IMR-90 (cell line): ENCODE measurements around the gene FNDC3B. TPM values are rescaled to one million over a fixed set of nuclear protein-coding genes. Genes with fewer than 3 reads are reported as not detected.

Source experiments
- ATAC-seq: fragments of 200-7000 bp; cut with Tn5 transposase; 2 replicates; pipeline ENCODE4 v1.9.1; 2020; ENCODE audit warnings: low read depth, mild to moderate bottlenecking, moderate library complexity
- BruUV-seq: library from RNA; stranded (reverse); fragments of 400-500 nt; replicated peaks from 2 replicates; lab custom pipeline; 2021; lab: Mats Ljungman, UMichigan
- CTCF ChIA-PET: fragments of 300-600 bp; formaldehyde crosslinking; extraction: SDS; loops from one replicate; lab custom pipeline; 2021; ENCODE audit warnings: antibody characterized with exemption; lab: Yijun Ruan, JAX
- POLR2A ChIA-PET: fragments of 300-600 bp; sonication (Branson Sonifier 250); formaldehyde crosslinking; loops from one replicate; lab custom pipeline; 2022; ENCODE audit warnings: antibody characterized with exemption; ENCODE audit not compliant: unreplicated experiment; lab: Charles Lee
- DNase-seq: peaks from one replicate; pipeline ENCODE4 v3.0.0; 2013
- H2AFZ ChIP-seq: replicated peaks from 2 replicates; pipeline ENCODE3; 2013; ENCODE audit warnings: low read length, mild to moderate bottlenecking; ENCODE audit not compliant: poor library complexity
- H2AK5ac ChIP-seq: 2 replicates; pipeline ENCODE4 v1.6.1; 2013; ENCODE audit warnings: low read depth, low read length, inconsistent platforms
- H2AK9ac ChIP-seq: replicated peaks from 2 replicates; pipeline ENCODE3; 2013; ENCODE audit warnings: mild to moderate bottlenecking, low read depth, low read length, moderate library complexity; ENCODE audit not compliant: poor library complexity
- H2BK120ac ChIP-seq: 2 replicates; pipeline ENCODE4 v1.6.1; 2013; ENCODE audit warnings: low read depth, low read length, inconsistent platforms
- H2BK15ac ChIP-seq: 3 replicates; pipeline ENCODE4 v1.6.1; 2013; ENCODE audit warnings: low read depth, low read length, inconsistent platforms
- H2BK20ac ChIP-seq: 2 replicates; pipeline ENCODE4 v1.6.1; 2013; ENCODE audit warnings: low read depth, mild to moderate bottlenecking, inconsistent platforms, low read length, moderate library complexity
- H2BK5ac ChIP-seq: 2 replicates; pipeline ENCODE4 v1.6.1; 2013; ENCODE audit warnings: mild to moderate bottlenecking, low read depth, low read length, inconsistent platforms; ENCODE audit not compliant: poor library complexity, severe bottlenecking
- H3K14ac ChIP-seq: replicated peaks from 2 replicates; pipeline ENCODE4 v1.6.1; 2013; ENCODE audit warnings: low read depth, low read length, inconsistent platforms
- H3K18ac ChIP-seq: 2 replicates; pipeline ENCODE4 v1.6.1; 2013; ENCODE audit warnings: low read depth, low read length, control low read depth
- H3K23ac ChIP-seq: 2 replicates; pipeline ENCODE4 v1.6.1; 2013; ENCODE audit warnings: low read depth, low read length, inconsistent platforms
- H3K27ac ChIP-seq: 2 replicates; pipeline ENCODE4 v1.5.1; 2013; ENCODE audit warnings: mild to moderate bottlenecking, control low read depth, low read length; ENCODE audit not compliant: insufficient read depth
- H3K27me3 ChIP-seq: 2 replicates; pipeline ENCODE4 v1.6.1; 2013; ENCODE audit warnings: low read length; ENCODE audit not compliant: control insufficient read depth, insufficient read depth
- H3K36me3 ChIP-seq: 2 replicates; pipeline ENCODE4 v1.6.1; 2013; ENCODE audit warnings: low read length, mixed read lengths; ENCODE audit not compliant: control insufficient read depth, insufficient read depth
- H3K4ac ChIP-seq: 2 replicates; pipeline ENCODE4 v1.6.1; 2013; ENCODE audit warnings: low read depth, low read length, inconsistent platforms
- H3K4me1 ChIP-seq: 2 replicates; pipeline ENCODE4 v1.6.1; 2013; ENCODE audit warnings: low read length, mixed read lengths; ENCODE audit not compliant: control insufficient read depth, insufficient read depth
- H3K4me2 ChIP-seq: 2 replicates; pipeline ENCODE4 v1.6.1; 2013; ENCODE audit warnings: low read depth, mild to moderate bottlenecking, control low read depth, low read length, moderate library complexity
- H3K4me3 ChIP-seq: 2 replicates; pipeline ENCODE4 v1.5.1; 2013; ENCODE audit warnings: low read depth, mild to moderate bottlenecking, control low read depth, low read length, moderate library complexity; ENCODE audit not compliant: insufficient read depth
- H3K56ac ChIP-seq: 2 replicates; pipeline ENCODE4 v1.6.1; 2013; ENCODE audit warnings: low read length, inconsistent platforms; ENCODE audit not compliant: insufficient read depth; ENCODE audit errors: extremely low read depth
- H3K79me1 ChIP-seq, 2 experiments: 2 replicates each; pipeline ENCODE4 v1.6.1; 2013; ENCODE audit warnings: low read length in 2 of 2, inconsistent platforms in 1 of 2, low read depth in 1 of 2
- H3K9ac ChIP-seq: 2 replicates; pipeline ENCODE4 v1.6.1; 2013; ENCODE audit warnings: low read depth, low read length, control low read depth
- H3K9me1 ChIP-seq: 2 replicates; pipeline ENCODE4 v1.6.1; 2013; ENCODE audit warnings: low read length, inconsistent platforms; ENCODE audit not compliant: insufficient read depth
- H3K9me3 ChIP-seq: 2 replicates; pipeline ENCODE4 v1.6.1; 2013; ENCODE audit warnings: low read length; ENCODE audit not compliant: control insufficient read depth, insufficient read depth
- H4K20me1 ChIP-seq: 2 replicates; pipeline ENCODE4 v1.6.1; 2013; ENCODE audit warnings: low read length, inconsistent platforms; ENCODE audit not compliant: insufficient read depth
- H4K5ac ChIP-seq: 2 replicates; pipeline ENCODE4 v1.6.1; 2013; ENCODE audit warnings: mild to moderate bottlenecking, low read depth, low read length, control low read depth
- H4K8ac ChIP-seq, 2 experiments: 2 replicates each; pipeline ENCODE4 v1.6.1; 2013; ENCODE audit warnings: low read depth in 2 of 2, low read length in 2 of 2, control low read depth in 1 of 2, inconsistent platforms in 1 of 2
- H4K91ac ChIP-seq: 2 replicates; pipeline ENCODE4 v1.6.1; 2013; ENCODE audit warnings: low read depth, low read length, inconsistent platforms; ENCODE audit not compliant: insufficient read depth
- MAZ ChIP-seq: IDR thresholded peaks from 2 replicates; pipeline ENCODE4 v1.6.1; 2012; ENCODE audit warnings: low read depth, mild to moderate bottlenecking, low read length, improper control_type of control experiment, moderate library complexity, borderline replicate concordance
- WGBS, 2 experiments: methylation state at CpG; one replicate each; pipeline versions ENCODE4 v1.1.5 to v1.1.7; 2013; ENCODE audit warnings: missing lambda C conversion rate in 2 of 2; ENCODE audit not compliant: insufficient read length in 1 of 2; ENCODE audit errors: extremely low coverage in 2 of 2; 5-methylcytosine and 5-hydroxymethylcytosine counted together
- dilution Hi-C: fragments of 300-500 bp; cut with HindIII; formaldehyde crosslinking; loops from one replicate; pipeline ENCODE4 v1.14.3; 2018; ENCODE audit warnings: low sequenced_read_pairs; ENCODE audit not compliant: unreplicated experiment
- in situ Hi-C: fragments of 300-500 bp; cut with MboI; formaldehyde crosslinking; loops from 3 replicates; pipeline ENCODE4 v1.14.3; 2019; ENCODE audit warnings: low sequenced_read_pairs, inconsistent platforms, mixed read lengths
- intact Hi-C: fragments of 100-400 bp; cut with micrococcal nuclease; formaldehyde crosslinking; loops from 2 replicates; pipeline ENCODE4 v1.10.0; 2022
- polyA plus RNA-seq, 3 experiments: library from polyadenylated mRNA; depleted of rRNA; stranded (reverse); fragments of >200 nt; gene quantifications; 2 replicates each; pipeline ENCODE4 v1.2.3, GENCODE V29; 2012; ENCODE audit warnings: low replicate concordance in 1 of 3
- total RNA-seq: library from RNA; depleted of rRNA; stranded (reverse); fragments of >200 nt; gene quantifications from 2 replicates; pipeline ENCODE4 v1.2.3, GENCODE V29; 2012

FNDC3B gene
- total and polyA plus RNA-seq, 2 of the 4 experiments (the other 2 are of a cell fraction): 23.9 to 150 TPM

GRCh38 chr3:172189213-172189612 is 149.8 kb downstream of the FNDC3B start:
- Histone ChIP-seq H3K4ac (no peak overlapping the region), H4K8ac (no peak overlapping the region), H3K79me1 (peaks cover 26 to 78% of the 10 kb centered on the region in 2 experiments), H2AFZ (no peak overlapping the region), H4K91ac (no peak overlapping the region), H3K9me3 (no peaks in the 10 kb centered on the region), H2AK9ac (no peak overlapping the region), H2BK20ac (no peak overlapping the region), H3K36me3 (peaks cover 4% of the 10 kb centered on the region; the same call in 1 of the 2 replicates), H3K27ac (no peak overlapping the region), H3K9me1 (peaks cover 14% of the 10 kb centered on the region), H3K9ac (no peak overlapping the region), H3K23ac (no peak overlapping the region), H3K4me2 (no peak overlapping the region), H3K4me1 (peaks cover 3% of the 10 kb centered on the region), H3K18ac (no peak overlapping the region), H4K20me1 (peaks cover 65% of the 10 kb centered on the region), H2AK5ac (no peak overlapping the region), H2BK5ac (no peak overlapping the region), H2BK120ac (no peak overlapping the region), H3K27me3 (no peaks in the 10 kb centered on the region), H3K56ac (no peak overlapping the region), H3K14ac (no peak overlapping the region), H4K5ac (no peak overlapping the region), H3K4me3 (no peak overlapping the region), H2BK15ac (no peak overlapping the region)
- in situ Hi-C loops (no loop called here), dilution Hi-C loops (no loop called here), intact Hi-C loops (no loop called here)
- ChIA-PET CTCF (no interaction called here), POLR2A (no interaction called here)
- ATAC-seq: no peak
- BruUV-seq: no TSS peak
- no peak for TF ChIP-seq MAZ
- WGBS, 2 experiments: no CpG with 5 or more reads among the region's 2 CpGs
- no peak for DNase-seq
